T-helper 1 cell treated with Interleukin-12 subunit alpha and Interleukin-12 subunit beta and Interleukin-4 antibody, amounts not matched to agents 30 μg/mL and 1 μg/mL, for 36 hours (primary cell): ENCODE results near the gene SNRNP48.
A peak's percentile ranks its signal among the peaks of the same experiment; 100 is the strongest.

Experiments used
- H3K27ac Mint-ChIP-seq: one replicate; pipeline ENCODE4 v1.8.0; 2021; ENCODE audit warnings: mild to moderate bottlenecking, mixed read lengths
- H3K27me3 Mint-ChIP-seq: one replicate; pipeline ENCODE4 v1.8.0; 2021; ENCODE audit warnings: low read depth, mixed read lengths
- H3K36me3 Mint-ChIP-seq: one replicate; pipeline ENCODE4 v1.8.0; 2021; ENCODE audit warnings: low read depth, mixed read lengths
- H3K4me1 Mint-ChIP-seq: one replicate; pipeline ENCODE4 v1.8.0; 2021; ENCODE audit warnings: low read depth, mixed read lengths
- H3K4me3 Mint-ChIP-seq: one replicate; pipeline ENCODE4 v1.8.0; 2021; ENCODE audit warnings: mild to moderate bottlenecking, moderate library complexity, mixed read lengths
- H3K9me3 Mint-ChIP-seq: one replicate; pipeline ENCODE4 v1.8.0; 2021; ENCODE audit warnings: mixed read lengths

Gene SNRNP48

DNA sequence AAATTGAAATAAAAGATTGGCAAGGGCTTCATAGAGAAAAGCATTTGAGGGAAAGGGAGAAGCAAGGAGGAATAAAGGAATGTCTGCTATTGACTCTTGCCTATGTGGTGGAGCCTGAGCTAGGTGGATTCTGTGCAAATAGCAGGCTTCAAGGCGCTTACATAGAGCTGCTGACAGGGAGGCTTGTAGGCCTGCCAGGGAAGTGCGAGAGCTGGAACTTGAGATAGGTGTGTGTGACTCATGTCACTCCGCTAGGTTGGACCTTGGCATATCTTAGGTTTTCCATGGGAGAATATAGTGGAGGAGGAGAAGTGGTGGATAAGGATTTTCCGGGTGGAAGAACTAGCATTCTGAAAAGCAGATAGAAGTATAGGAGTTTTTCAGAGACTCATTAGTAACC, 14.0 kb downstream of the SNRNP48 start:
- Mint-ChIP-seq H3K36me3 (peaks cover 51% of the 10 kb centered on the region), H3K27ac (no peak overlapping the region), H3K4me3 (no peak overlapping the region), H3K9me3 (no peaks in the 10 kb centered on the region), H3K27me3 (no peaks in the 10 kb centered on the region), H3K4me1 (peaks cover 13% of the 10 kb centered on the region)

DNA sequence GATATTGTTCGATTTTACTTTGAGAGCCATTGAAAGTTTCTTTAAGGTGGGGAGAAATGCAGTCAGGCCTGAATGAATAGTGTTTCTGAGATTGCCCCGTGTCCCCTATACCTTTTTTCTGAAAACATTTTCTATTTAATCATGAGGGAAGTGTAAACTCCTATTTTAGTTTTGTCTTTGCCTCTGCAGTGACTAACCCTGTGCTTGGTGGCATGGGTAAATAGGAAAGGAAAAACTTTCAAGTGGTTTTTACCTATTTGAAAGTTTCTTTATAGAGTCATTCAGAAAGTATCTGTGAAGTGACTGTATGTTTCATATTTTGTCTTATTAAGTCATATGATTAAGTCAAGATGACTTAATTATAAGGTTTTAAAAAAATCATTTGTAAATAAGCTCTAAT, 14.5 kb downstream of the SNRNP48 start:
- no peaks in the 10 kb centered on the region for H3K27me3 Mint-ChIP-seq
- peaks cover 13% of the 10 kb centered on the region for H3K4me1 Mint-ChIP-seq
- no peak overlapping the region for H3K4me3 Mint-ChIP-seq
- no peaks in the 10 kb centered on the region for H3K9me3 Mint-ChIP-seq
- no peak overlapping the region for H3K27ac Mint-ChIP-seq
- H3K36me3 Mint-ChIP-seq: peaks cover 48% of the 10 kb centered on the region

DNA sequence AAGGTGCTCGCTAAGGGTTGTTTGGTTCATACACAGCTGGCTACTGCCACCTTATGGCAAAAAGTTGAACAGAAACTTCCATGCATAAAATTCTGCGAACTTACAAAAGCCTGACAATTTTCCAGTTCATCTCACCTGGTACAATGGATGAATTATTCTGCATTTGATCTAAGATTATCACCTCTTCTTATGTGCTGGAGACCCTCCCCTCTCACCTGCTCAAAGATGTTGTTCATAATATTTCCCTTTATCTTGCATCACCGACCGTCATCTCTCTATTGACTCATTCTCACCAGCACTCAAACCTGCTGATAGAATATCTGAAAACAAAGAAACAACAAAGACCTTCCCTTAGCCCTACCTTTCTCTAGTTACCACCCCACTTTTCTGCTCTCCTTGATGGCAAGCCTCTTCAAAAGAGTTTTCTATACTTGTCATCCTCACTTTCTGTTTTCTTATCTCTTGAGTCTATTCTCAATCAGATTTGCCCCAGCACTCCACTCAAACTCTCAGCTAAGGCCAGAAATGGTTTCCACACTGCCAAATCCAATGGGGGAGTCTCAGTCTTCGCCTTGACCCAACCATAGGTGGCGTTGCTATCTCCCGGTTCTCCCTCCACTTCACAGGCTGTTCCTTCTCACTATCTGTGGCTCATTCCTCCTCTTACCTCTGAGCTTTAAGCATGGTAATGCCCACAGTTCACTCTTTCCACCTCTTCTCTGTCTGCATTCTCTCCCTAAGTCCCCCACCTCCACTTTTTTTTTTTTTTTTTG, 25.8 kb downstream of the SNRNP48 start:
- Mint-ChIP-seq H3K4me1 (peaks cover 16% of the 10 kb centered on the region), H3K36me3 (peaks cover 12% of the 10 kb centered on the region), H3K4me3 (peak overlapping the region; percentile 16), H3K27me3 (peaks cover 5% of the 10 kb centered on the region), H3K9me3 (no peaks in the 10 kb centered on the region), H3K27ac (no peak overlapping the region)

DNA sequence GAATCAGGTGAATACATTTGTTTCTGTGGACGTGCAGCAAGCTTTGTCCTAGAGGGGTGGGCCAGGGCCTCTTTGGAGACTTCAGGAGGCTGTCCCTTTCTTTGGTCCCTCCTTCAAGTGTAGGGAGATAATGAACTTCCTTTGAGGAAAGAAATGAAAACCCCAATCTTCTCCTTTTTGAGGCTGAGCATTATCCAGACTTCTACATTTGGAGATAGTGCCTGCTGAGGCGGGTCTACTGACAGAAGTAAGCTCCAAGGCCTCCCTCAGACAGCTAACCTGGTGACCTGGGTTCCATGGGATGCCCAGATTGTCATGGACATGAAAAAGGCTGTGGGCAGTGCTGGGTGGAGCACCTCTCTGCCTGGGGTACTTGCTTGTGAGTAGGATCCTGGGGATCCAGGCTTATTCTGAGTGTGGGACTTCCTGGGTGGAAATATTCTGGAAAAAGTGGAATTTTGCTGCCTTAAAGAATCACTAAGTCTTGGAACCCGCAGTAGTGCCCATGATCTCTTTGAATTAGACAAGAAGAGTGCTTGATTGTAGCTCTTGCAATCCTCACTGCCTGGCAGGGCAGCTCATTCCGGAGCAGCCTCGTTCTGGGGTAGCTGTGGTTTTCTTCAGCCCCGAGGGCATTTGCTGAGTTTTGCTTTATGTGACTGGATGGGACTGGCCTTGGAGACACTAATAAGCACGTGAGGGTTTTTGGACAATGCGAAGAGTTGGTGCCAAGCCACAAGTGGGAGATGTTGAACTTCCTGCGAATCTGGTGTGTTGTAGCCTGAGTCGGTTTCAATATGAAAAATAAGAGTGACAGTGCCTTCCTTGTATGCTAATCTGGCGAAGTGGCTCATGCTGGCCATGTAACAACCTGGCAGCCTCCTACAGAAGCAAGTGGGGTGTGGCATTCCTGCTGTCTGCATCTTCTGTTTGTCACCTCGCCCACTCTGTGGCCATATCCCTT, 28.1 kb downstream of the SNRNP48 start:
- no peak overlapping the region for H3K27ac Mint-ChIP-seq
- H3K9me3 Mint-ChIP-seq: no peaks in the 10 kb centered on the region
- peaks cover 8% of the 10 kb centered on the region for H3K27me3 Mint-ChIP-seq
- peak overlapping the region; percentile 15 for H3K4me3 Mint-ChIP-seq
- peaks cover 4% of the 10 kb centered on the region for H3K36me3 Mint-ChIP-seq
- H3K4me1 Mint-ChIP-seq: peaks cover 16% of the 10 kb centered on the region

DNA sequence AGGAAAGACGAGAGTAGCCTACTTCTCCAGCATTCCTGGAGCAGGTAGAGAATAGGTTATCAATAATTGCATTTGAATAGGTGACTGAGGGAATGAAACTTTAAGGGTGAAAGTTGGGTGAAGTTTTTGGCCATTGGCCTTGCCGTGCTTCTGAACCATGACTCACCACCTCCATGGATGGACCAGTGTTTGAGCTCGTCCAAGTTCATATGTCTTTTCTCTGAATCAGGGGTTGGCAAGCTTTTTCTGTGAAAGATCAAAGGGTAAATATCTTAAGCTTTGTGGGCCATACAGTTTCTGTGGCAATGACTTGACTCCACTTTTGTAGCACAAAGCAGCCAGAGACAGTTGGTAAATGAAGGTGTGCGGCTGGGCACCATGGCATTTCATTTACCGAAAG, 31.8 kb downstream of the SNRNP48 start:
- peaks cover 11% of the 10 kb centered on the region for H3K4me1 Mint-ChIP-seq
- H3K27ac Mint-ChIP-seq: no peak overlapping the region
- no peaks in the 10 kb centered on the region for H3K36me3 Mint-ChIP-seq
- no peak overlapping the region for H3K4me3 Mint-ChIP-seq
- peaks cover 16% of the 10 kb centered on the region for H3K27me3 Mint-ChIP-seq
- H3K9me3 Mint-ChIP-seq: no peaks in the 10 kb centered on the region

DNA sequence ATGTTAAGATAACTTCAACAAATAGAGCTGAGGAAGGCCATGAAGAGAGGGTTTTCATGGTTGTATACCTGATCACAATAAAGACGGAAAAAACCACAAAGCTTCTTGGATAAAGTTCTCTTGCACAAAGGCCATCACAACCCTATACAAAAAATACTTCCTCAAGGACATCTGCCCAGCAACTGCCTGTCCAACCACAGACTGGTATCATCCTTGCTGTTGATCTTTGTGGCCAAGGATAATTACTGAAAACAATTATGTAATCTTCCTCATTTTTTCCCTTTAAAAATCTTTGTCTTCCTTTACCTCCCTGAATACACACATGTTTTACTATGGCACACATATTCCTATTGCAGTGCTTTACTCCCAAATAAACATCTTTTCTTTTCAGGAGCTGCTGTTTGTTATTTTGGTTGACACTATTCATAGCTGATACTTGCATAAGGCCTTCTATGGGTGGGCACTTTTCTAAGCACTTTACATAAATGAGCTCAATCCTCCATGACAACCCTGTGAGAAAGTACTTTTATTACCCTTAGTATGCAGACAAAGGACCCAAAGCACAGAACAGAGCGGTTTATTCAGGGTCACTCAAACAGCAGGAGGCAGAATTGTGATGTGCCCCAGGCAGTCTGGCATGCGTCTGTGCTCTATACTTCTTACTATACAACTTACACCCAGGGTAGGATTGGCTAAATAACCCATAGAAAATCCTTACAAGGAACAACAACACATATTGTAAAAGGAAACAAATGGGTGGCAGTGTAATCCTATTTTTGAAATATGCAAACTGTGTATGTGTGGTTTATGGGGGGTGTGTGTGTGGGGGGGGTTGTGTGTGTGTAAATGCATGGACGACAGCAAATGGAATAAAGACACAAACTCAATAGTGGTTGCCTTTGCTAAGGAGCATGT, 35.1 kb downstream of the SNRNP48 start:
- H3K4me3 Mint-ChIP-seq: no peak overlapping the region
- no peaks in the 10 kb centered on the region for H3K36me3 Mint-ChIP-seq
- H3K27ac Mint-ChIP-seq: no peak overlapping the region
- H3K9me3 Mint-ChIP-seq: no peaks in the 10 kb centered on the region
- H3K4me1 Mint-ChIP-seq: no peaks in the 10 kb centered on the region
- H3K27me3 Mint-ChIP-seq: peaks cover 12% of the 10 kb centered on the region

DNA sequence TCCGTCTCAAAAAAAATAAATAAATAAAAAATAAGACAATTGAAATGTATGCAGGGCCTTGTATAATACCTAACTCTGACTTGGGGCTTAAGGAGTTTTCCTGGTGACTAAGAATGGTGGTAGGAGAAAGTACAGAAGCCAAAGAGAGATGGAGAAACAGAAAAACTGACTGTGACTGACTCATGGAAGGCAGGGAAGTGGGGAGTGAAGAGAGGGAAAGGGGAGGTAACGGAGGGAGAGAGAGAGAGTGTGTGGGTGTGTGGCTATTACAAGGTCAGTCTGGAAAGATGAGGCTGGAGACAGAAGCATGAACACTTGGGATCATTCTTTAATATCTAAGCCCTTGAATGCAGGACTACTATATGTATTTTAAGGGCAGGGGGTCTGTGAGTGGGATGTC, 38.5 kb downstream of the SNRNP48 start:
- H3K27me3 Mint-ChIP-seq: peaks cover 8% of the 10 kb centered on the region
- H3K9me3 Mint-ChIP-seq: no peaks in the 10 kb centered on the region
- H3K4me1 Mint-ChIP-seq: no peaks in the 10 kb centered on the region
- H3K4me3 Mint-ChIP-seq: no peak overlapping the region
- no peak overlapping the region for H3K27ac Mint-ChIP-seq
- H3K36me3 Mint-ChIP-seq: no peaks in the 10 kb centered on the region

DNA sequence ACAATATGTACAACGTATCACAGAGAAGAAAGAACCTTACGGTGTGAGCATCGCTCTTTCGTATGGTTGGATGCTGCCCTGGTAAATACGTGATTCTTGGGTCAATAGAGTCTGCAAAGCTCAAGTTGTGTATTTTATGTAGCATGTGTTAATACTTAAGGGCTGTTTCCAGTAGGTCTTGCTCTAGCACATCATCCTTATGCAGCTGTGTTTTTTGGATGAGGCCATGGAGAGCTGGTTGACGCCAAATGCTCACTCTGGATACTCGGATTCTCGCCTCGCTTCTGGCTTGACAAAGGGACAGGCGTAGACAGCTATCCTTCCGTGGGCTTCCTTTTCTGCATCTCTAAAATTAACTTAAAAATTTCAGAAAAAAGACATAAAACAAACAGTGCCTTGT, 38.9 kb downstream of the SNRNP48 start:
- Mint-ChIP-seq H3K27ac (no peak overlapping the region), H3K9me3 (no peaks in the 10 kb centered on the region), H3K4me3 (no peak overlapping the region), H3K27me3 (peaks cover 8% of the 10 kb centered on the region), H3K36me3 (no peaks in the 10 kb centered on the region), H3K4me1 (no peaks in the 10 kb centered on the region)

DNA sequence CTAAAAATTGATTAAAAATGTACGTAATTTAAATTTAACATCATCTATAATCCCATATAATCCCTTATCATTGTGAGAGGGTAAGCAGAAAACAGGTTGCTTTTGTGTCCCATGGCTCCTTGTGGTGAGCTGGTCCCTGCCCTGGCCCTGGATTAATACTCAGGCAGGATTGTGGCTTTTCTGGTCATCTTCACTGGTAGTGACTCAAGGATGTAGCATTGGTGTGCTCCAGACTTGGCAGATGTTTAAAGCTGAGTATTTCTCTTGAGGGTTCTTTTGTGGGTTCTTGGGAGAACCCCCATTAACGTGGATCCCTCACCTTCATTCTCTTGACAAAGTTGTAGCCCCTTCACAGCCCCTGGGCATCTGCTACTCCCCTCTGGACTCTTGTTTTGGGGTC, 39.3 kb downstream of the SNRNP48 start:
- Mint-ChIP-seq H3K9me3 (no peaks in the 10 kb centered on the region), H3K4me1 (no peaks in the 10 kb centered on the region), H3K27ac (no peak overlapping the region), H3K27me3 (peaks cover 5% of the 10 kb centered on the region), H3K36me3 (no peaks in the 10 kb centered on the region), H3K4me3 (no peak overlapping the region)

DNA sequence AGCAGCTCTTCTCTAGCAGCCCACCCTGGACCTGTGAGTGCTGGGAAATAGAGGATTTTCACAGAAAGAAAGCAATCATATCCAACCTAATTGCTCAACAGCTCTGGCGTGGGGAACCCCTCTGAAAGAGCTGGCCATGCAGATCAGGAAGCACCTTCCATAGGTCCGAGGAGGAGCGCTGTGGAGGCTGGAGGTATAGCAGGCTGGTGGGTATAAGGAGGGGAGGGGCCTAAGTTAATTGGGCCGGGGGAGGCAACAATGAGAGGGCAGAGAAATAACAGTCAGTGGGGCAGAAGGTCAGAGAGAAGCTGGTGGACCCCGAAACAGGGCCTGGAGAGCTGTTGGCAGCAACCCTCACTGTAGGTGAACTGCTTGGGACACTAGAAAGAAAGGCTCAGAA, 40.8 kb downstream of the SNRNP48 start:
- Mint-ChIP-seq H3K9me3 (no peaks in the 10 kb centered on the region), H3K27ac (no peak overlapping the region), H3K27me3 (no peaks in the 10 kb centered on the region), H3K4me1 (no peaks in the 10 kb centered on the region), H3K4me3 (no peak overlapping the region), H3K36me3 (no peaks in the 10 kb centered on the region)

DNA sequence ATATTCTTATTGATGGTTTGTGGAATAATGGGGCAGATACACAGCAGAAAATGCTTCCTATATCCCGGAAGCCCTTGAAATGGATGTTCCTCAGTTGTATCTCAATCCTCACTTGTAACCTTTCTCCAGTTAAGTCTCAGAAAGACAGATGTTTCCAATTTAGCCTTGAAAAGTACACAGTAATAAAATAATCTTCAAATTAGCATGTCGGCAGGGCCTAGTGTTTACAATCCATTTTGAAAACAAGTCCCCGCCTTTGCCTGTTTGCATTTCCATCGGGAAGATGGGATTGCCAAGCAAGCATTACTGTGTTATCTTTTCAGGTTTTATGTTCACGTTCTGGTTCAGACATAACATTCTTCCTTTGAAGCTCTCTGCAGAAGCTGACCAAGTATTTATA, 41.5 kb downstream of the SNRNP48 start:
- Mint-ChIP-seq H3K4me3 (no peak overlapping the region), H3K4me1 (no peaks in the 10 kb centered on the region), H3K27ac (no peak overlapping the region), H3K27me3 (no peaks in the 10 kb centered on the region), H3K9me3 (no peaks in the 10 kb centered on the region), H3K36me3 (no peaks in the 10 kb centered on the region)

DNA sequence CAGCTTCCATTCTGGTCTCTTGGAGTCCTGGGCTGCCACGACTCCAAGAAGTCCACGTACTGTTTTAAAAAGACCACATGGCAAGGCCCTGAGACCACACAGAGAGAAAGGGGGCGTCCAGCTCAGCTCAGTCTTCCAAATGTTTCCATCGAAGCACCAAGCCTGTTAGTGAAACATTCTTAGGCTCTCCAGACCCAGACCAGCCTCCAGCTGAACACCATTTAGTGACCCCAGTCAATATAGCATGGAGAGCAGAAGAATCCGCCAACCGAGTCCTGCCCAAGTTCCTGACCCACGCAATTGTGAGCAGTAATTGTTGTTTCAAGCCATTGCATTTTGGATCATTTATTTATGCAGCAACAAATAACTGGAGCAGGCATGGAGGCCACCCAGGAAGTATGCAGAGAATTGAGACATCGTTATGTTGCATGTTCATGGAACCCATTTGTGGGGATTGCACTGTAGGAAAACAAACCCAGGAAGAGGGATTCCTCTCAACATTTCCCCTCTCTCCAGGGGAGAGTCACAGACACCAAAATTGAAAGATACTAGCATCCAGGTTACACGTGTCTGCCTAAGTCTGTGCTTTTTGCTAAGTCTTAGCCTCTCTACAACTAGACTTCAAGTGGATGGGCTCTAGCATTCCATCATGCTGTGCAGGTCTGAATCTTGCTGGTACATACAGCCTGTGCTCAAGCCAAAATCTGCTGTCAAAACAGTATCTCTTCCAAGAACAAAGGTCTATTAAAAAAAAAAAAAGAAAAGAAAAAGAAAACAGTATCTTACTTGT, 42.7 kb downstream of the SNRNP48 start:
- H3K4me1 Mint-ChIP-seq: no peaks in the 10 kb centered on the region
- H3K4me3 Mint-ChIP-seq: no peak overlapping the region
- no peaks in the 10 kb centered on the region for H3K36me3 Mint-ChIP-seq
- no peaks in the 10 kb centered on the region for H3K27me3 Mint-ChIP-seq
- no peaks in the 10 kb centered on the region for H3K9me3 Mint-ChIP-seq
- no peak overlapping the region for H3K27ac Mint-ChIP-seq

DNA sequence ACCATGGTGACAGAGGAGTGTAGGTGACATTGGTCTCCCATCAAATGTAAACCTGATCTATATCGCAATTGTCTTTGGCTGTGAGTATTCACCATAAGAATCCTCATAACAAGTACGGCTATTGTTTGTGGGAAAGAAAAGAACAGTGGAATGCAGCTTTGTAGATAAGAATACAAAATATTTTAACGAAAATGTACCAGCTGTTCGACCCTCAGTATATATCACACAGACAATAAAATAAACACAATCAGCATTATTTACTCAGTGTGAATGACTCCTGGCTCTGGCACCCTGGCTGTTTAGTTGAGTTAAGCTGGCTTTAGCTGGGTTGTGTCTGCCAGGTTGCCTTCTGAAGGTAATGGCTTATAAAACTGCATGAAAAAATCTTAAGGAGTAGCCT, 43.4 kb downstream of the SNRNP48 start:
- Mint-ChIP-seq H3K9me3 (no peaks in the 10 kb centered on the region), H3K4me3 (no peak overlapping the region), H3K27ac (no peak overlapping the region), H3K27me3 (no peaks in the 10 kb centered on the region), H3K36me3 (no peaks in the 10 kb centered on the region), H3K4me1 (no peaks in the 10 kb centered on the region)

DNA sequence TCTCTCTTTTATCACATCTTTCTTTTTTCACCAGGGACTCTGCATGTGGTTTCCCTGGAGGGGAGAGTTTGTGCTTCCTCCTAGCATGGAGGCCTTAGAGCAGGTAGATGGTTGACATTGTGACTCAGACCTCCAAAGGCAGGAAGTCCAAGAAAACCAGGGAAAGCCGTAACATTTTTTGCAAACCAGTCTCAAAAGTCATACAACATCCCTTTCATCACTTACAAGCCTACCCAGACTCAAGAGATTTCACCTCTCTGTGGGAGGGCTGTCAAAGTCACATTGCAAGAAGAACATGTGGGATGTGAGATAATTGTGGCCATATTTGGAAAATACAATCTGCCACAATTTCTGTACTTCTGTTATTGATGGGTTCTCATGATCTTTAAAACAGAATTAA, 46.2 kb downstream of the SNRNP48 start:
- no peak overlapping the region for H3K27ac Mint-ChIP-seq
- H3K4me3 Mint-ChIP-seq: no peak overlapping the region
- H3K4me1 Mint-ChIP-seq: no peaks in the 10 kb centered on the region
- H3K36me3 Mint-ChIP-seq: no peaks in the 10 kb centered on the region
- no peaks in the 10 kb centered on the region for H3K27me3 Mint-ChIP-seq
- no peaks in the 10 kb centered on the region for H3K9me3 Mint-ChIP-seq
